ENCODE results near the gene SBF2. TPM values are rescaled to one million over a fixed set of nuclear protein-coding genes. Genes with fewer than 3 reads are reported as not detected.

Gene SBF2
- total and polyA plus RNA-seq, 2 of the 13 experiments (the other 11 are each of a cell fraction or from before 2014, with no cell fraction given) = 24.0 to 45.8 TPM

GRCh38 chr11:10325277-10326011 lies 31.4 kb upstream of the SBF2 start:
- no peak for FAIRE-seq
- H4K20me1 ChIP-seq (ENCODE audit: insufficient read depth, low read length) = no peaks in the 10 kb centered on the region
- no peak for TF ChIP-seq ZNF7 (CRISPR knock-in tag; IDR thresholded peaks at IDR 0.05)
- no peak for TF ChIP-seq ZFP36 (IDR thresholded peaks at IDR 0.05; ENCODE audit: borderline replicate concordance, low read depth, low read length, partially characterized antibody)
- TF ChIP-seq ZNF773 (CRISPR knock-in tag; IDR thresholded peaks at IDR 0.05; ENCODE audit: borderline replicate concordance) = 0 out of 2 replicates have a peak, but pooled peaks have one; percentile 9
- no peak for TF ChIP-seq CEBPB (IDR thresholded peaks at IDR 0.05; ENCODE audit: borderline replicate concordance, low read depth, low read length)
- no peak for TF ChIP-seq SP2 (CRISPR knock-in tag; IDR thresholded peaks at IDR 0.05)
- H3K4me2 ChIP-seq (ENCODE audit: low read depth, low read length) = peak overlapping the region; percentile 60; the same call in 1 of the 2 replicates
- in situ Hi-C loops (cut with HindIII; ENCODE audit: extremely low pct_ligation_motif_present, low pct_unique_long_range_greater_than_20kb) (loop anchor here (10.0 kb wide), 2 partner anchors 471 to 561 kb away; no protein-coding TSS in a partner anchor), intact Hi-C loops (cut with micrococcal nuclease; ENCODE audit: unreplicated experiment) (loop anchor here (1.0 to 2.0 kb wide), 2 partner anchors 25 to 41 kb away; no protein-coding TSS in a partner anchor)
- no peaks in the 10 kb centered on the region for H3K9me3 ChIP-seq (ENCODE audit: low read length)
- no peaks in the 10 kb centered on the region for H3K79me2 ChIP-seq (ENCODE audit: insufficient read depth, low read length)
- no peak for DNase-seq (ENCODE audit: low spot score)
- ChIA-PET POLR2A (interaction anchor here (0.6 to 6.7 kb wide), 21 partner anchors 9 to 815 kb away, joined by 3 to 118 read pairs (median 6); partner anchors contain the start of genes ADM, CTR9 and WEE1), CTCF (ENCODE audit: low intra/inter-chr PET ratio, low total read pairs) (interaction anchor here (1.8 kb wide), 1 partner anchor 41 kb away, joined by 6 read pairs; no protein-coding TSS in a partner anchor)
- H3K9ac ChIP-seq (ENCODE audit: insufficient read depth, low read depth, low read length) = peak overlapping the region; percentile 57
- WGBS (ENCODE audit: low lambda C conversion rate) = 77% methylated on average over 6 of the region's 6 CpGs
- H3K4me3 ChIP-seq (replicated peaks in 1 of 3; ENCODE audit: insufficient read depth in 1 of 3, low read depth in 2 of 3, low read length in 3 of 3) = peak overlapping the region in 1 of 3 experiments; percentile 20; a peak in 1 of 6 replicates
- peak overlapping the region; percentile 90 for H3K27ac ChIP-seq (ENCODE audit: extremely low read length, insufficient read depth, low read length)
- no peaks in the 10 kb centered on the region for H3K27me3 ChIP-seq (ENCODE audit: control insufficient read depth in 1 of 2, insufficient read depth in 2 of 2, low read length in 2 of 2)
- H3K36me3 ChIP-seq (replicated peaks in 1 of 2; ENCODE audit: control insufficient read depth in 1 of 2, insufficient read depth in 2 of 2, low read length in 2 of 2) = no peaks in the 10 kb centered on the region
- ATAC-seq = no peak
- BruUV-seq (replicated peaks) = no TSS peak
- no peak overlapping the region for H2AFZ ChIP-seq (ENCODE audit: low read length)
- H3K4me1 ChIP-seq (ENCODE audit: insufficient read depth, low read length) = peaks cover 74% of the 10 kb centered on the region

- Histone ChIP-seq H3K9ac (ENCODE audit: insufficient read depth, low read depth, low read length) (no peak overlapping the region), H3K4me2 (ENCODE audit: low read depth, low read length) (no peak overlapping the region), H2AFZ (ENCODE audit: low read length) (no peak overlapping the region), H3K9me3 (ENCODE audit: low read length) (no peaks in the 10 kb centered on the region), H3K4me1 (ENCODE audit: insufficient read depth, low read length) (peaks cover 82% of the 10 kb centered on the region), H3K79me2 (ENCODE audit: insufficient read depth, low read length) (no peaks in the 10 kb centered on the region), H4K20me1 (ENCODE audit: insufficient read depth, low read length) (no peaks in the 10 kb centered on the region), H3K36me3 (replicated peaks in 1 of 2; ENCODE audit: control insufficient read depth in 1 of 2, insufficient read depth in 2 of 2, low read length in 2 of 2) (no peaks in the 10 kb centered on the region), H3K27ac (ENCODE audit: extremely low read length, insufficient read depth, low read length) (peak overlapping the region; percentile 90), H3K4me3 (replicated peaks in 1 of 3; ENCODE audit: insufficient read depth in 1 of 3, low read depth in 2 of 3, low read length in 3 of 3) (no peak overlapping the region), H3K27me3 (ENCODE audit: control insufficient read depth in 1 of 2, insufficient read depth in 2 of 2, low read length in 2 of 2) (no peaks in the 10 kb centered on the region)
- no TSS peak for BruUV-seq (replicated peaks)
- intact Hi-C loops (cut with micrococcal nuclease; ENCODE audit: unreplicated experiment) (loop anchor here (5.0 kb wide), 1 partner anchor 462 kb away; no protein-coding TSS in a partner anchor), in situ Hi-C loops (cut with HindIII; ENCODE audit: extremely low pct_ligation_motif_present, low pct_unique_long_range_greater_than_20kb) (loop anchor here (10.0 kb wide), 2 partner anchors 470 to 560 kb away; no protein-coding TSS in a partner anchor)
- CTCF ChIA-PET (ENCODE audit: low intra/inter-chr PET ratio, low total read pairs) = no interaction called here
- no peak for ATAC-seq
- WGBS (ENCODE audit: low lambda C conversion rate) = 89% methylated on average over 3 of the region's 3 CpGs
- POLR2A ChIA-PET = interaction anchor here (1.6 to 6.7 kb wide), 4 partner anchors 15 to 566 kb away, joined by 5 to 118 read pairs (median 12); partner anchors contain the start of gene ADM
- DNase-seq (ENCODE audit: low spot score) = no peak
- FAIRE-seq = no peak
- no peak for TF ChIP-seq SRY (CRISPR knock-in tag; IDR thresholded peaks at IDR 0.05)
- no peak for TF ChIP-seq ZNF720 (CRISPR knock-in tag; IDR thresholded peaks at IDR 0.05)
- no peak for TF ChIP-seq ARID5B (CRISPR knock-in tag; IDR thresholded peaks at IDR 0.05)
- no peak for TF ChIP-seq ERF (CRISPR knock-in tag; IDR thresholded peaks at IDR 0.05)
- TF ChIP-seq MTF2 (CRISPR knock-in tag; IDR thresholded peaks at IDR 0.05; ENCODE audit: borderline replicate concordance) = no peak
- no peak for TF ChIP-seq SMAD9 (CRISPR knock-in tag; IDR thresholded peaks at IDR 0.05)
- TF ChIP-seq CTCF (CRISPR knock-in tag; IDR thresholded peaks at IDR 0.05) = no peak
These were observed 30.5 kb upstream of the SBF2 start for GRCh38 chr11:10324474-10324873.
